OCI-LY3 (cell line): ENCODE measurements around the gene GLYATL3.

Experiments
- CTCF ChIP-seq: fragments of 200-600, 300-600 bp; sonication (generic); IDR thresholded peaks from 2 replicates; pipeline ENCODE4 v1.5.1; 2014; ENCODE audit warnings: antibody characterized with exemption, low read length, low read depth
- EZH2phosphoT487 ChIP-seq: fragments of 200-600 bp; shearing (Covaris generic); IDR thresholded peaks from 2 replicates; pipeline ENCODE4 v1.6.1; 2018; ENCODE audit warnings: antibody characterized with exemption, mixed run types, low read depth

- TF ChIP-seq CTCF (no peak), EZH2phosphoT487 (no peak)
Measured at GRCh38 chr6:49462599-49462926, 37.2 kb upstream of the GLYATL3 start.
